ENCODE data around the gene KRT77. TPM values are rescaled to one million over a fixed set of nuclear protein-coding genes. Genes with fewer than 3 reads are reported as not detected.
A peak's percentile ranks its signal among the peaks of the same experiment; 100 is the strongest.
"Not testable (repeated sequence)": the region's sequence is repeated elsewhere in the genome, so short reads cannot be mapped to it uniquely, and the experiment has no call there.

KRT77 gene
- polyA plus RNA-seq (2012; ENCODE audit: missing spikeins): not detected

DNA sequence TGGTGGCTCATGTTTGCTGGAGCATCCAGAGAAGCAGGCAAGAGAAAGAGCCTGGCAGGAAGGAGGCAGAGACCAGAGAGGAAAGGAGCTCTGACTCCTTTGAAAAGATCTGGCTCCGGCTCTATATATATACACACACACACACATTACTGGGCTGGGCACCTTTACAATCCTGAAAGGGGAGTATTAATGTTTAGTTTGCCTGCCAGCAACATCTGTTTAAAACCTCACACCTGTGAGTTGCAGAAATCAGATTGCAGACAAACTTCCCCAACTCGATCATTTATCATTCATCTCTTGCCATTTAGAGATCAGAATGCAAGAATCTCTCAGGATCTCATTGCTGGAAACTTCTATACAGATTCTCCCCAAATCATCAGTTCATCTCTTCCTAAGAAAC, at the start of gene KRT77:
KRT77 (minus strand) TSS at position 101 of the 400 bp plus-strand sequence; CDS start at position 11, 90 bp downstream.
- TF ChIP-seq TAF1 (IDR thresholded peaks at IDR 0.05; ENCODE audit: borderline replicate concordance, low read depth, low read length) (no peak), POLR2AphosphoS5 (IDR thresholded peaks at IDR 0.05; ENCODE audit: low read depth, low read length) (no peak), POLR2A (IDR thresholded peaks at IDR 0.05; ENCODE audit: low read depth, low read length) (no peak)
- no peak for FAIRE-seq
- DNase-seq (ENCODE audit: insufficient read length): no peak

GRCh38 chr12:52752516-52752915, 49.2 kb upstream of the KRT77 start:
- DNase-seq (ENCODE audit: insufficient read length): no peak
- no peak for TF ChIP-seq TAF1 (IDR thresholded peaks at IDR 0.05; ENCODE audit: borderline replicate concordance, low read depth, low read length)
- TF ChIP-seq POLR2A (IDR thresholded peaks at IDR 0.05; ENCODE audit: low read depth, low read length): no peak
- TF ChIP-seq POLR2AphosphoS5 (IDR thresholded peaks at IDR 0.05; ENCODE audit: low read depth, low read length): no peak
- FAIRE-seq: no peak

GRCh38 chr12:52751795-52752194, 48.5 kb upstream of the KRT77 start:
- FAIRE-seq (no peak), DNase-seq (ENCODE audit: insufficient read length) (no peak)
- no peak for TF ChIP-seq POLR2A (IDR thresholded peaks at IDR 0.05; ENCODE audit: low read depth, low read length)

GRCh38 chr12:52750532-52750931, 47.2 kb upstream of the KRT77 start:
- DNase-seq (ENCODE audit: insufficient read length); FAIRE-seq: not testable (repeated sequence)

GRCh38 chr12:52749827-52750226, 46.5 kb upstream of the KRT77 start:
- FAIRE-seq (no peak), DNase-seq (ENCODE audit: insufficient read length) (no peak)
- TF ChIP-seq TAF1 (IDR thresholded peaks at IDR 0.05; ENCODE audit: borderline replicate concordance, low read depth, low read length): no peak
- no peak for TF ChIP-seq POLR2A (IDR thresholded peaks at IDR 0.05; ENCODE audit: low read depth, low read length)
- no peak for TF ChIP-seq POLR2AphosphoS5 (IDR thresholded peaks at IDR 0.05; ENCODE audit: low read depth, low read length)

GRCh38 chr12:52748578-52748977, 45.3 kb upstream of the KRT77 start:
- FAIRE-seq: peak; percentile 5
- TF ChIP-seq TAF1 (IDR thresholded peaks at IDR 0.05; ENCODE audit: borderline replicate concordance, low read depth, low read length) (no peak), POLR2AphosphoS5 (IDR thresholded peaks at IDR 0.05; ENCODE audit: low read depth, low read length) (no peak), POLR2A (IDR thresholded peaks at IDR 0.05; ENCODE audit: low read depth, low read length) (no peak)
- DNase-seq (ENCODE audit: insufficient read length): no peak

DNA sequence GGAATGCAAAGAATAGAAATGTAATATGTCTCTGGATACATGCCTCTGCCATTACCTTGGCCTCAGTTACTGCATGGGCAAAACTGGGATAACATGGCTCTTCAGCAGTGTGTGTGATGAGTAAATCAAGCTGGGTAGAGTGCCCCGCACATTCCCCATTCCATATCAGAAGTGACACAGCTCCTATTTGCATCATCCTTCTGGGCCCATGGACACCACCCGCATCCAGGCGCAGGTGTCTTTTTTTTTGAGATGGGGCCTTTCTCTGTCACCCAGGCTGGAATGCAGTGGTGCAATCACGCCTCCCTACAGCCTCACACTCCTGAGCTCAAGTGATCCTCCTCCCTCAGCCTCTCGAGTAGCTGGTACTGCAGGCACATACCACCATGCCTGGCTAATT, 42.2 kb upstream of the KRT77 start:
- FAIRE-seq (no peak), DNase-seq (ENCODE audit: insufficient read length) (no peak)
- TF ChIP-seq POLR2AphosphoS5 (IDR thresholded peaks at IDR 0.05; ENCODE audit: low read depth, low read length) (no peak), TAF1 (IDR thresholded peaks at IDR 0.05; ENCODE audit: borderline replicate concordance, low read depth, low read length) (no peak), POLR2A (IDR thresholded peaks at IDR 0.05; ENCODE audit: low read depth, low read length) (no peak)

DNA sequence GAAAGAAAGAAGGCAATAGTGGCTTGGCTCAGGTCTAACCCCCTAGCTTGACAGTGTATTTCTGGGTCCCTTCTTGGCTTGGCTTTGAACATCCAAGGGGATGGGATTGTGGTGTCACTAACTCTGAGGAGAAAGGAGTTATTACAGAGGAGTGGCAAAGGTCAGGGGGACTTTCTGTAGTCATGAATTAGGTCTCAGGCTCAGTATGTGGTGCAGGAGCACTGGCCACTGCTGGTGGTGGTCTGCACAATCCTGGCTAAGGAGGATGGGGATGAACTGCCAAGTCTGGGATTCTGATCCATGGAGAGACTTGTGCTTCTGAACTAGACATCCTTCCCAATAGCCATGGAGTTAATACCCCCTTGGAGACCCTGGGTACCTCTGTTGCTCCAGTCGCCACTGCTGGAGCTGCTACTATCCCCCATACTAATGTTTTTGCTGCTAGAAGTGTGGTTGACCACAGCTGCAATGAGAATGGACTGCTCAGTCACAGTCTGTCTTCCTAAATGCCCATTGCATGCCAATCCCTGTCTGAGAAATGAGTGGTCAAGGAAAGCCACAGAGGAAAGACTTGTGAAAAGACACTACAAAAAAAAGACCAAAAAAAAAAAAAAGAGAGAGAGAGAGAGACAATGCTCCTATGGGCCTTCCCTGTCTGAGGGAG, 41.3 kb upstream of the KRT77 start:
- no peak for TF ChIP-seq TAF1 (IDR thresholded peaks at IDR 0.05; ENCODE audit: borderline replicate concordance, low read depth, low read length)
- TF ChIP-seq POLR2A (IDR thresholded peaks at IDR 0.05; ENCODE audit: low read depth, low read length): no peak
- no peak for TF ChIP-seq POLR2AphosphoS5 (IDR thresholded peaks at IDR 0.05; ENCODE audit: low read depth, low read length)
- FAIRE-seq (no peak), DNase-seq (ENCODE audit: insufficient read length) (no peak)

DNA sequence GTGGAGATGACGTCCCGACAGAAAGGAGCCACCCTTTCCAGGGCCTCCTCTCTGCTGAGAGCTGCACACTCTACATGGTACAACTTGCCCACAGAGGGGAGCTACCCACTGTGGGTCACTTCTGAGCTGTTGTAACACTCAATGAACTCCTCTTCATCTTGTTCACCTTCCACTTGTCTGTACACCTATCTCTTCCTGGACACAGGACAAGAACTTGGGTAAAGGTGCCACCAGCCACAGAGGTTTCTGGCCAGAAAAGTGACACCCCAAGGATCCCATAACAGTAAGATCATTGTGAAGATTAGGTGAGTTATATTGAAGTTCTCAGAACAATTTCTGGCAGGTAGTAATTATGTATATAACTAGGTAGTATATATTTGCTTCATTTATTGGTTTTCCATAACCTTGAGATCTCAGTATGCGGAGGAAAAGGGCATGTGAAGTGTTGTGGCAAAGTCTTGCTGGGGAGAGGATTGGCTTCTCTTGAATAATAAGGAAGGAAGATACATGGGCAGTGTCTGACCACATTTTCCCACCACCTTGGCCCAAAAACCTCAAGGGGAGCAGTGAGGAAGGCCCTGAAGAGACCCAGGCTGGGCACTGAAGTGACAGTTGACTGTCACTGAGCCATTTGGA, 39.6 kb upstream of the KRT77 start:
- no peak for TF ChIP-seq TAF1 (IDR thresholded peaks at IDR 0.05; ENCODE audit: borderline replicate concordance, low read depth, low read length)
- TF ChIP-seq POLR2A (IDR thresholded peaks at IDR 0.05; ENCODE audit: low read depth, low read length): no peak
- no peak for TF ChIP-seq POLR2AphosphoS5 (IDR thresholded peaks at IDR 0.05; ENCODE audit: low read depth, low read length)
- no peak for FAIRE-seq
- no peak for DNase-seq (ENCODE audit: insufficient read length)

DNA sequence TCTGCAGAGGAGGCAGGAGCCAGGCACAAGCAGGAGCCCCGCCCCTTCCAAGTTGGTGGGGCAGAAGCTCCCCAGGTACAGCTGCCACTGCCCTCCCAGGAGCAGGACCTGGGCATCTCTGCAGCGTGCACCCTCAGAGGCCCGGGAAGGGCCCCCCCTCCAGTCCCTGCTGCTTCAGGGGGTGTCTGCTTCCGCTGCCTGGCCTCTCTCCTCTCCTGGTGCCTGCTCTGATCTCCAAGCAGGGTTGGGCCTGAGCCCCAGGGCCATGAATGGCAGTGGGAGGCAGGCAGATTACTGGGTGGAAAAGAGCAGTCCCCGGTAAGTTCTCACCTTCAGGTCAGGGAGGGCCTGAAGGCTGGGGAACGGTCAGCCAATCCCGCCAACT, 38.9 kb upstream of the KRT77 start:
- no peak for DNase-seq (ENCODE audit: insufficient read length)
- no peak for FAIRE-seq
- TF ChIP-seq POLR2AphosphoS5 (IDR thresholded peaks at IDR 0.05; ENCODE audit: low read depth, low read length) (no peak), TAF1 (IDR thresholded peaks at IDR 0.05; ENCODE audit: borderline replicate concordance, low read depth, low read length) (no peak), POLR2A (IDR thresholded peaks at IDR 0.05; ENCODE audit: low read depth, low read length) (no peak)

- TF ChIP-seq POLR2A (IDR thresholded peaks at IDR 0.05; ENCODE audit: low read depth, low read length) (no peak), POLR2AphosphoS5 (IDR thresholded peaks at IDR 0.05; ENCODE audit: low read depth, low read length) (no peak), TAF1 (IDR thresholded peaks at IDR 0.05; ENCODE audit: borderline replicate concordance, low read depth, low read length) (no peak)
- no peak for FAIRE-seq
- peak; percentile 25 for DNase-seq (ENCODE audit: insufficient read length)
These were observed 38.3 kb upstream of the KRT77 start for GRCh38 chr12:52741375-52742195.

DNA sequence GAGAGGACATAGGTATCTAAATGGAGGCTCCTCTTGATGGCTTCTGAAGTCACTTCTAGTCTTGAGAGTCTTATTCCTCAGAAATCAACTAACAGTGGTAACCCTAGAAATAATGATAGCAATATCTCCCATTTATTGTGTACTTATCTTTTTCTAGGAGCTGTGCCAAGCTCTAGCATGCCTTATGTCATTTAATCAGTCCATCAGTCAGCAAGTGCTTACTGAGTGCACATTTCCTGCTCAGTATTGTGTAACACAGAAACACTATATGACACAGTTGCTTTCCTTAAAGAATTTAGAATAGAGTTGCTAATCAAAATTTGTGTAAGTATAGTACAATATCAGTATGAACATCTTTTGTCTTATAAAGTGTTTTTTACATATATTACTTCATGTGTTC, 37.3 kb upstream of the KRT77 start:
- no peak for FAIRE-seq
- DNase-seq (ENCODE audit: insufficient read length): no peak
- TF ChIP-seq POLR2A (IDR thresholded peaks at IDR 0.05; ENCODE audit: low read depth, low read length) (no peak), POLR2AphosphoS5 (IDR thresholded peaks at IDR 0.05; ENCODE audit: low read depth, low read length) (no peak), TAF1 (IDR thresholded peaks at IDR 0.05; ENCODE audit: borderline replicate concordance, low read depth, low read length) (no peak)

All from GM12892 (cell line).